ENCODE results near the gene MRPS27. TPM values are rescaled to one million over a fixed set of nuclear protein-coding genes. Genes with fewer than 3 reads are reported as not detected.
A peak's percentile ranks its signal among the peaks of the same experiment; 100 is the strongest.

The MRPS27 gene
- total and polyA plus RNA-seq, 9 of the 15 experiments (the other 6 are each of a cell fraction or from before 2014, with no cell fraction given): 73.6 to 144 (median 106) TPM

GRCh38 chr5:72237879-72238278 is 82.2 kb downstream of the MRPS27 start (continued):
- TF ChIP-seq ZNF639 (CRISPR knock-in tag; conservative IDR thresholded peaks at IDR 0.05 in 1 of 2, IDR thresholded peaks at IDR 0.05 in 1 of 2): no peak
- TF ChIP-seq ZKSCAN1 (IDR thresholded peaks at IDR 0.05; ENCODE audit: low read depth, low read length): no peak
- no peak for TF ChIP-seq RAD51 (IDR thresholded peaks at IDR 0.05; ENCODE audit: borderline replicate concordance, low read depth)
- TF ChIP-seq ZNF589 (CRISPR knock-in tag; IDR thresholded peaks at IDR 0.05; ENCODE audit: low read depth): no peak

- Histone ChIP-seq H3K79me2 (ENCODE audit: control insufficient read depth, insufficient read depth, low read length) (peaks cover 51% of the 10 kb centered on the region), H3K4me1 (replicated peaks in 1 of 2; ENCODE audit: control insufficient read depth in 2 of 2, insufficient read depth in 2 of 2, low read length in 2 of 2) (peaks cover 0 to 55% of the 10 kb centered on the region in 2 experiments; a peak in 3 of 5 replicates), H3K9ac (ENCODE audit: insufficient read depth in 1 of 2, low read depth in 2 of 2, low read length in 2 of 2) (no peak overlapping the region), H2AFZ (ENCODE audit: low read depth, low read length) (no peak overlapping the region), H4K20me1 (replicated peaks; ENCODE audit: control insufficient read depth, insufficient read depth, low read length) (no peaks in the 10 kb centered on the region), H3K27me3 (ENCODE audit: control insufficient read depth in 2 of 2, insufficient read depth in 2 of 2, low read length in 2 of 2) (no peaks in the 10 kb centered on the region), H3K9me1 (ENCODE audit: control insufficient read depth, insufficient read depth, low read length) (no peaks in the 10 kb centered on the region), H3K4me2 (ENCODE audit: insufficient read depth, low read length) (no peak overlapping the region), H3K9me3 (replicated peaks; ENCODE audit: control insufficient read depth, insufficient read depth, low read depth, low read length) (no peaks in the 10 kb centered on the region), H3K36me3 (ENCODE audit: control insufficient read depth, insufficient read depth, low read length) (peaks cover 55% of the 10 kb centered on the region), H3K4me3 (no peak overlapping the region), H3K27ac (ENCODE audit: extremely low read depth, low read depth, low read length) (peak overlapping the region; percentile 34)
- peak; percentile 35 for FAIRE-seq
- peak; percentile 82 for ATAC-seq
- in situ Hi-C loops (cut with MboI) (no loop called here), intact Hi-C loops (cut with micrococcal nuclease) (no loop called here)
- POLR2A ChIA-PET: interaction anchor here (1.6 kb wide), 1 partner anchor 11 kb away, joined by 4 read pairs; no protein-coding TSS in a partner anchor
- no TSS peak for BruUV-seq (replicated peaks)
- peak in 2 of 4 experiments; percentile 35 to 56 for DNase-seq (ENCODE audit: extremely low read depth in 1 of 4, low spot score in 3 of 4)
- whole genome bisulfite sequencing (ENCODE audit: insufficient coverage, low coverage, missing lambda C conversion rate): 63% methylated on average over 2 of the region's 2 CpGs
- CTCF ChIA-PET (ENCODE audit: low intra/inter-chr PET ratio): interaction anchor here (0.7 kb wide), 1 partner anchor 13 kb away, joined by 3 read pairs; no protein-coding TSS in a partner anchor
- TF ChIP-seq POLR2H (tag; IDR thresholded peaks at IDR 0.05; ENCODE audit: low read depth): peak; percentile 34; the same call in 1 of the 2 replicates
- no peak for TF ChIP-seq ZNF717 (CRISPR knock-in tag; IDR thresholded peaks at IDR 0.05)
- peak; percentile 16; the same call in 1 of the 2 replicates for TF ChIP-seq L3MBTL2 (IDR thresholded peaks at IDR 0.05)
- TF ChIP-seq DMBX1 (CRISPR knock-in tag; IDR thresholded peaks at IDR 0.05; ENCODE audit: borderline replicate concordance): peak; percentile 40; the same call in 1 of the 2 replicates
- peak; percentile 11; the same call in 1 of the 2 replicates for TF ChIP-seq LEF1 (IDR thresholded peaks at IDR 0.05)
- no peak for TF ChIP-seq MAZ (CRISPR knock-in tag; conservative IDR thresholded peaks at IDR 0.05 in 1 of 2, IDR thresholded peaks at IDR 0.05 in 1 of 2)
- TF ChIP-seq RBFOX2 (IDR thresholded peaks at IDR 0.05; ENCODE audit: low read depth, low read length): no peak
- peak; percentile 71 for TF ChIP-seq ZNF175 (CRISPR knock-in tag; IDR thresholded peaks at IDR 0.05; ENCODE audit: low read depth)
- 0 out of 2 replicates have a peak, but pooled peaks have one; percentile 9 for TF ChIP-seq JUND (IDR thresholded peaks at IDR 0.05; ENCODE audit: borderline replicate concordance, low read depth, low read length)
- no peak; the same call in 2 of the 3 replicates for TF ChIP-seq JUND (tag; IDR thresholded peaks at IDR 0.05; ENCODE audit: borderline replicate concordance, low read depth, low read length)
- peak; percentile 27; the same call in 1 of the 2 replicates for TF ChIP-seq DPF2 (IDR thresholded peaks at IDR 0.05)
- TF ChIP-seq NCOA1 (IDR thresholded peaks at IDR 0.05; ENCODE audit: low read depth): no peak
- no peak for TF ChIP-seq FOSL1 (tag; conservative IDR thresholded peaks at IDR 0.05)
- TF ChIP-seq TAL1 (IDR thresholded peaks at IDR 0.05): no peak
- peak; percentile 22; the same call in 1 of the 2 replicates for TF ChIP-seq TEAD4 (IDR thresholded peaks at IDR 0.05; ENCODE audit: low read length)
- no peak for TF ChIP-seq TEAD4 (CRISPR knock-in tag; IDR thresholded peaks at IDR 0.05; ENCODE audit: borderline replicate concordance)
- no peak for TF ChIP-seq PHF20 (IDR thresholded peaks at IDR 0.05; ENCODE audit: partially characterized antibody)
- TF ChIP-seq TRIM24 (IDR thresholded peaks at IDR 0.05): peak in 1 of 2 experiments; percentile 67; a peak in 1 of 4 replicates
- peak; percentile 57; the same call in 1 of the 2 replicates for TF ChIP-seq FOXJ2 (tag; IDR thresholded peaks at IDR 0.05)
Measured at GRCh38 chr5:72237415-72237814, 82.6 kb downstream of the MRPS27 start.
